GM23338 (cell line): ENCODE results near the gene SOAT2.

Source experiments
- EZH2phosphoT487 ChIP-seq: fragments of 200-600 bp; sonication (generic); IDR thresholded peaks from one replicate; pipeline ENCODE4 v1.8.1; 2018; ENCODE audit warnings: antibody characterized with exemption; ENCODE audit not compliant: unreplicated experiment
- POLR2AphosphoS5 ChIP-seq: IDR thresholded peaks from 2 replicates; pipeline ENCODE4 v1.6.1; 2016; ENCODE audit warnings: antibody characterized with exemption, low read depth
- TF ChIP-seq, protein P1 (sequence below), 2 experiments: fragments of 200-600 bp in 1 of 2; sonication (generic) in 1 of 2; conservative IDR thresholded peaks; 2 replicates each; pipeline versions ENCODE4 v1.5.1 to v1.6.1; 2016 to 2017; ENCODE audit warnings: antibody characterized with exemption in 2 of 2, low read depth in 2 of 2, mild to moderate bottlenecking in 2 of 2, moderate library complexity in 1 of 2

DNA sequence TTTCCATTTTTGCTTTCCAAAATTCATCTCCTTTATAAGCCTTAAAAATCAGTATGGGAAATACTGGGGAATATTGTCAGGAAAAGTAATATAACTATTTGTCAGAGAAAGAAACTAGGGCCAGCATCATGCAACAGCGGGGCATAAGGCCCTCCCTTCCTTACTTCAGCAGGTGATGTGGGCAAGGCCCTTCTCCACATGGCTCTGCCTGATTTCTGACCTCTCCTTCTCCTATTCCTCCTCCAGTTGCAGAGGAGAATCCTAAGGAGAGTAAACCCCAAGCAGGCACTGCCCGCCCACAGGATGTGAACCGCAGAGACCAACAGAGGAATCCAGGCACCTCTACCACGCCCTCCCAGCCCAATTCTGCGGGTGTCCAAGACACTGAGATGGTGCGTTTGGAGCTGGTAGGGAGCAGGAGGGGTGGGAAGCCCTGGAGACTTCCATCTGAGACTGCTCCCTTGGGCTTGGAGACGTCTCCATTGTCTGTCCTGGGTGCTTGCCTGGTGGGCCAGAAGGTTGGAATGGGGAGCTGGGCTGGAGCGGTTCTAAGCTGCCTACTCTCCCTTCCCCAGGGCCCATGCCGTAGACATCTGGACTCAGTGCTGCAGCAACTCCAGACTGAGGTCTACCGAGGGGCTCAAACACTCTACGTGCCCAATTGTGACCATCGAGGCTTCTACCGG is 2.7 kb upstream of the SOAT2 start:
- TF ChIP-seq, protein P1, sequence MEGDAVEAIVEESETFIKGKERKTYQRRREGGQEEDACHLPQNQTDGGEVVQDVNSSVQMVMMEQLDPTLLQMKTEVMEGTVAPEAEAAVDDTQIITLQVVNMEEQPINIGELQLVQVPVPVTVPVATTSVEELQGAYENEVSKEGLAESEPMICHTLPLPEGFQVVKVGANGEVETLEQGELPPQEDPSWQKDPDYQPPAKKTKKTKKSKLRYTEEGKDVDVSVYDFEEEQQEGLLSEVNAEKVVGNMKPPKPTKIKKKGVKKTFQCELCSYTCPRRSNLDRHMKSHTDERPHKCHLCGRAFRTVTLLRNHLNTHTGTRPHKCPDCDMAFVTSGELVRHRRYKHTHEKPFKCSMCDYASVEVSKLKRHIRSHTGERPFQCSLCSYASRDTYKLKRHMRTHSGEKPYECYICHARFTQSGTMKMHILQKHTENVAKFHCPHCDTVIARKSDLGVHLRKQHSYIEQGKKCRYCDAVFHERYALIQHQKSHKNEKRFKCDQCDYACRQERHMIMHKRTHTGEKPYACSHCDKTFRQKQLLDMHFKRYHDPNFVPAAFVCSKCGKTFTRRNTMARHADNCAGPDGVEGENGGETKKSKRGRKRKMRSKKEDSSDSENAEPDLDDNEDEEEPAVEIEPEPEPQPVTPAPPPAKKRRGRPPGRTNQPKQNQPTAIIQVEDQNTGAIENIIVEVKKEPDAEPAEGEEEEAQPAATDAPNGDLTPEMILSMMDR (conservative IDR thresholded peaks at IDR 0.05; ENCODE audit: low read depth in 2 of 2) = no peak
- TF ChIP-seq POLR2AphosphoS5 (no peak), EZH2phosphoT487 (no peak)
